GM23338 (cell line): ENCODE measurements around the gene ZFP36L1. TPM values are rescaled to one million over a fixed set of nuclear protein-coding genes. Genes with fewer than 3 reads are reported as not detected.

Source experiments
- ATAC-seq: fragments of 200-7000 bp; cut with Tn5 transposase; 3 replicates; pipeline ENCODE4 v1.9.1; 2020
- DNase-seq: peaks from one replicate; pipeline ENCODE4 v3.0.0-alpha.2; 2015; ENCODE audit warnings: low spot score
- H2AFZ ChIP-seq: fragments of 200-600 bp; sonication (generic); 2 replicates; pipeline ENCODE4 v1.8.0; 2016; ENCODE audit warnings: antibody characterized with exemption, mild to moderate bottlenecking, moderate library complexity
- H3F3A ChIP-seq: fragments of 200-600 bp; sonication (generic); replicated peaks from 2 replicates; pipeline ENCODE4 v1.8.0; 2017; ENCODE audit warnings: antibody characterized with exemption, mixed run types, low read depth
- H3K27ac ChIP-seq: fragments of 200-600 bp; sonication (generic); 2 replicates; pipeline ENCODE4 v1.6.1; 2016; ENCODE audit warnings: low read depth
- H3K27me3 ChIP-seq: fragments of 200-600 bp; sonication (generic); 2 replicates; pipeline ENCODE4 v1.8.0; 2016; ENCODE audit warnings: mild to moderate bottlenecking, mixed run types, moderate library complexity; ENCODE audit not compliant: insufficient read depth
- H3K36me3 ChIP-seq: fragments of 200-600 bp; sonication (generic); 2 replicates; pipeline ENCODE4 v1.8.0; 2016; ENCODE audit warnings: mild to moderate bottlenecking; ENCODE audit not compliant: insufficient read depth
- H3K4me1 ChIP-seq: fragments of 200-600 bp; sonication (generic); 2 replicates; pipeline ENCODE4 v1.8.0; 2016; ENCODE audit warnings: mild to moderate bottlenecking, moderate library complexity; ENCODE audit not compliant: insufficient read depth
- H3K4me2 ChIP-seq: fragments of 200-600 bp; sonication (generic); 2 replicates; pipeline ENCODE4 v1.7.1; 2017; ENCODE audit warnings: mixed run types
- H3K4me3 ChIP-seq: fragments of 200-600 bp; sonication (generic); 2 replicates; pipeline ENCODE4 v1.6.1; 2016; ENCODE audit warnings: mixed run types
- H3K79me2 ChIP-seq: fragments of 200-600 bp; sonication (generic); replicated peaks from 2 replicates; pipeline ENCODE4 v1.8.0; 2017; ENCODE audit warnings: mild to moderate bottlenecking; ENCODE audit not compliant: insufficient read depth
- H3K9me2 ChIP-seq: fragments of 200-600 bp; sonication (generic); 2 replicates; pipeline ENCODE4 v1.8.0; 2017; ENCODE audit not compliant: insufficient read depth
- H4K20me1 ChIP-seq: fragments of 200-600 bp; sonication (generic); replicated peaks from 2 replicates; pipeline ENCODE4 v1.8.0; 2017; ENCODE audit warnings: mild to moderate bottlenecking; ENCODE audit not compliant: insufficient read depth
- H3K27ac Mint-ChIP-seq: 2 replicates; pipeline ENCODE4 v1.8.0; 2020; ENCODE audit warnings: inconsistent platforms, mild to moderate bottlenecking, moderate library complexity, mixed read lengths
- H3K27me3 Mint-ChIP-seq: 3 replicates; pipeline ENCODE4 v1.8.0; 2022; ENCODE audit warnings: low read depth, mild to moderate bottlenecking, moderate library complexity, mixed read lengths, inconsistent platforms; ENCODE audit not compliant: insufficient read depth, poor library complexity
- H3K36me3 Mint-ChIP-seq: 3 replicates; pipeline ENCODE4 v1.8.0; 2021; ENCODE audit warnings: low read depth, mild to moderate bottlenecking, inconsistent platforms, moderate library complexity, mixed read lengths
- H3K4me1 Mint-ChIP-seq: 3 replicates; pipeline ENCODE4 v1.8.0; 2020; ENCODE audit warnings: mild to moderate bottlenecking, inconsistent platforms, mixed read lengths
- H3K4me3 Mint-ChIP-seq: 3 replicates; pipeline ENCODE4 v1.8.0; 2021; ENCODE audit warnings: moderate library complexity, mild to moderate bottlenecking, inconsistent platforms, mixed read lengths
- H3K9me3 Mint-ChIP-seq: 3 replicates; pipeline ENCODE4 v1.8.0; 2020; ENCODE audit warnings: moderate library complexity, mild to moderate bottlenecking, inconsistent platforms, mixed read lengths
- CREB1 ChIP-seq: fragments of 250-450 bp; sonication (Bioruptor Pico); IDR thresholded peaks from 2 replicates; pipeline ENCODE4 v1.5.0; 2020; ENCODE audit warnings: low read depth, mild to moderate bottlenecking, moderate library complexity
- CTCF ChIP-seq, 2 experiments: fragments of 200-600 bp in 1 of 2; sonication (generic) in 1 of 2; conservative IDR thresholded peaks; 2 replicates each; pipeline versions ENCODE4 v1.5.1 to v1.6.1; 2016 to 2017; ENCODE audit warnings: antibody characterized with exemption in 2 of 2, low read depth in 2 of 2, mild to moderate bottlenecking in 2 of 2, moderate library complexity in 1 of 2
- ETS1 ChIP-seq: IDR thresholded peaks from 2 replicates; pipeline ENCODE4 v1.6.1; 2016; ENCODE audit warnings: antibody characterized with exemption
- EZH2 ChIP-seq: fragments of 200-600 bp; sonication (generic); IDR thresholded peaks from one replicate; pipeline ENCODE4 v1.8.0; 2017; ENCODE audit warnings: antibody characterized with exemption, mild to moderate bottlenecking, low read depth; ENCODE audit not compliant: unreplicated experiment
- EZH2phosphoT487 ChIP-seq: fragments of 200-600 bp; sonication (generic); IDR thresholded peaks from one replicate; pipeline ENCODE4 v1.8.1; 2018; ENCODE audit warnings: antibody characterized with exemption; ENCODE audit not compliant: unreplicated experiment
- JUNB ChIP-seq: IDR thresholded peaks from one replicate; pipeline ENCODE4 v1.6.1; 2016; ENCODE audit warnings: antibody characterized with exemption; ENCODE audit not compliant: unreplicated experiment
- NANOG ChIP-seq: IDR thresholded peaks from 2 replicates; pipeline ENCODE4 v1.6.1; 2016; ENCODE audit warnings: antibody characterized with exemption, borderline replicate concordance
- POLR2AphosphoS5 ChIP-seq: IDR thresholded peaks from 2 replicates; pipeline ENCODE4 v1.6.1; 2016; ENCODE audit warnings: antibody characterized with exemption, low read depth
- REST ChIP-seq: IDR thresholded peaks from one replicate; pipeline ENCODE4 v1.6.1; 2018; ENCODE audit warnings: antibody characterized with exemption; ENCODE audit not compliant: unreplicated experiment
- STAT1 ChIP-seq: IDR thresholded peaks from one replicate; pipeline ENCODE4 v1.6.1; 2016; ENCODE audit warnings: antibody characterized with exemption; ENCODE audit not compliant: unreplicated experiment
- ZNF114 ChIP-seq: fragments of 250-450 bp; sonication (Bioruptor Pico); IDR thresholded peaks from 2 replicates; pipeline ENCODE4 v1.5.0; 2020; ENCODE audit warnings: mild to moderate bottlenecking, moderate library complexity
- ZNF331 ChIP-seq: fragments of 250-450 bp; sonication (Bioruptor Pico); IDR thresholded peaks from 2 replicates; pipeline ENCODE4 v1.5.0; 2020; ENCODE audit warnings: low read depth, mild to moderate bottlenecking, moderate library complexity
- ZNF462 ChIP-seq: fragments of 250-450 bp; sonication (Bioruptor Pico); IDR thresholded peaks from 2 replicates; pipeline ENCODE4 v1.5.0; 2020; ENCODE audit warnings: mild to moderate bottlenecking, moderate library complexity
- polyA plus RNA-seq: library from polyadenylated mRNA; unstranded; fragments of >200 nt; fragmentation: Nextera tagmentation; extraction: Ambion mirVana; gene quantifications from 2 replicates; pipeline ENCODE4 v1.2.1, GENCODE V29; 2016
- total RNA-seq: library from RNA; depleted of rRNA; stranded (reverse); fragments of >200 nt; shearing (Covaris generic); gene quantifications from 2 replicates; pipeline ENCODE4 v1.2.3, GENCODE V29; 2014

ZFP36L1 gene
- total and polyA plus RNA-seq, 2 experiments from 2014 or later: 148 to 382 TPM

- H3K4me3 ChIP-seq: no peak overlapping the region
- H3K4me2 ChIP-seq: no peak overlapping the region
- no peaks in the 10 kb centered on the region for H3F3A ChIP-seq
- TF ChIP-seq JUNB (no peak), ZNF114 (CRISPR knock-in tag) (no peak), NANOG (no peak), ETS1 (no peak), POLR2AphosphoS5 (no peak), STAT1 (no peak), EZH2 (no peak), CTCF (conservative IDR thresholded peaks at IDR 0.05; ENCODE audit: low read depth in 2 of 2) (no peak), ZNF331 (CRISPR knock-in tag) (no peak), ZNF462 (CRISPR knock-in tag) (no peak), EZH2phosphoT487 (no peak), REST (no peak), CREB1 (no peak)
- no peak overlapping the region for H3K27ac ChIP-seq
- Mint-ChIP-seq H3K9me3 (no peaks in the 10 kb centered on the region), H3K4me3 (no peak overlapping the region), H3K4me1 (peaks cover 2% of the 10 kb centered on the region; the same call in 2 of the 3 replicates), H3K27me3 (peaks cover 5% of the 10 kb centered on the region), H3K36me3 (no peaks in the 10 kb centered on the region; the same call in 2 of the 3 replicates), H3K27ac (no peak overlapping the region)
- no peaks in the 10 kb centered on the region for H3K36me3 ChIP-seq
- H4K20me1 ChIP-seq: no peaks in the 10 kb centered on the region
- no peak for DNase-seq
- no peak for ATAC-seq
- H3K9me2 ChIP-seq: no peaks in the 10 kb centered on the region
- H3K4me1 ChIP-seq: no peaks in the 10 kb centered on the region
- no peaks in the 10 kb centered on the region for H3K27me3 ChIP-seq
- H3K79me2 ChIP-seq: no peaks in the 10 kb centered on the region
- no peak overlapping the region for H2AFZ ChIP-seq
These were observed 36.8 kb downstream of the ZFP36L1 start for GRCh38 chr14:68756000-68756481.
